Heart left ventricle (tissue), 16 donors: Measurements from ENCODE around the gene RFFL. TPM values are rescaled to one million over a fixed set of nuclear protein-coding genes. Genes with fewer than 3 reads are reported as not detected.

Experiments used
- ATAC-seq, 4 donors: fragments of 200-7000 bp; cut with Tn5 transposase; one replicate each; pipeline ENCODE4 v1.9.1; 2020 to 2022; ENCODE audit warnings: moderate library complexity in 4 of 4, mild to moderate bottlenecking in 3 of 4, moderate number of reproducible peaks in 1 of 4
- DNase-seq, 5 donors: peaks; one replicate each; pipeline ENCODE4 v3.0.0-alpha.2; 2020
- H3K27ac ChIP-seq, 12 donors: fragments of 200-600 bp; sonication (generic) in 4 of 12; one replicate each; pipeline versions ENCODE4 v1.5.0 to v1.8.0; 2016 to 2022; ENCODE audit warnings: mild to moderate bottlenecking in 2 of 12
- H3K27me3 ChIP-seq, 9 donors: fragments of 200-600 bp; sonication (generic) in 2 of 9; one replicate each; pipeline versions ENCODE4 v1.5.1 to v1.8.0; 2016 to 2022; ENCODE audit warnings: mild to moderate bottlenecking in 3 of 9
- H3K36me3 ChIP-seq, 9 donors: fragments of 200-600 bp; sonication (generic) in 2 of 9; one replicate each; pipeline versions ENCODE4 v1.5.0 to v1.8.0; 2018 to 2022; ENCODE audit warnings: mild to moderate bottlenecking in 2 of 9
- H3K4me1 ChIP-seq, 12 donors: fragments of 200-600 bp; sonication (generic) in 4 of 12; one replicate each; pipeline versions ENCODE4 v1.5.0 to v1.8.0; 2016 to 2022; ENCODE audit warnings: mild to moderate bottlenecking in 3 of 12
- H3K4me3 ChIP-seq, 12 donors: fragments of 200-600 bp; sonication (generic) in 4 of 12; one replicate each; pipeline versions ENCODE4 v1.5.0 to v1.8.0; 2017 to 2022; ENCODE audit warnings: mild to moderate bottlenecking in 9 of 12, moderate library complexity in 4 of 12
- H3K9me3 ChIP-seq, 12 donors: fragments of 200-600 bp; sonication (generic) in 4 of 12; one replicate each; pipeline versions ENCODE4 v1.5.0 to v1.8.0; 2016 to 2022; ENCODE audit warnings: mild to moderate bottlenecking in 1 of 12
- CTCF ChIP-seq, 12 donors: fragments of 200-600 bp; sonication (generic) in 4 of 12; IDR thresholded peaks; one replicate each; pipeline versions ENCODE4 v1.5.0 to v1.8.0; 2018 to 2022; ENCODE audit warnings: antibody characterized with exemption in 12 of 12, mild to moderate bottlenecking in 5 of 12
- POLR2A ChIP-seq, 2 donors: fragments of 450-650 bp; IDR thresholded peaks; one replicate each; pipeline ENCODE4 v1.6.1; 2017; ENCODE audit warnings: antibody characterized with exemption in 2 of 2, mild to moderate bottlenecking in 2 of 2, moderate library complexity in 2 of 2
- WGBS, 4 donors: extraction: QIAGEN DNeasy Blood & Tissue Kit in 2 of 4; methylation state at CpG; one replicate each; pipeline versions ENCODE4 v1.1.5 to v1.1.7; 2013 to 2018; 5-methylcytosine and 5-hydroxymethylcytosine counted together
- intact Hi-C, 10 donors: fragments of 100-400 bp; cut with DNase I; formaldehyde crosslinking; loops; one replicate each; pipeline versions ENCODE4 v1.11.1 to v1.14.2; 2022
- polyA plus RNA-seq, 2 donors: library from polyadenylated mRNA; stranded (reverse); fragments of 200-250 nt; gene quantifications; one replicate each; pipeline ENCODE4 v1.2.3, GENCODE V29; 2013
- total RNA-seq, 9 donors: library from RNA; depleted of rRNA in 2 of 9; stranded (reverse); fragments of >200 nt in 2 of 9; fragmentation: NEBNext Ultra II Directional in 3 of 9; extraction: Animal tissue kit (Norgen Biotek cat#: 25700) in 3 of 9; gene quantifications; one replicate each; pipeline versions ENCODE4 v1.1.0 to v1.2.4, GENCODE V29; 2016 to 2023
- donor health status: ischemic (EF 13 %, LVEDD 7.1; RV severe dilation, severe dysfunction).
- donor health status: healthy with polysubstance abuse.
- donor health status: DM: no; HTN: yes; CAD: no.
- donor health status: DM: no; HTN: no; CAD: no.
- donor health status: ischemic (EF 25% LVEDD 6.9; RV normal size, moderate dysfunction).
- donor health status: ischemic (EF 25% LVEDD 5.7; RV mildly dilated, moderate dysfunction).
- donor health status: healthy.
- donor health status: DM: yes; HTN: yes; CAD: no.
- donor health status: ischemic (EF 35%, LVEDD 5.7; RV mildly dilated, moderate dysfunction).
- donor health status: nonischemic (EF 11% LVEDD 7.7; RV severe dilation, severe dysfunction).
- donor health status: DM: yes; HTN: yes; CAD: no.
- donor health status: PGD.
- donor health status: ischemic (EF 29% LVEDD 5.4; RV normal size, mild dysfunction).
- donor health status: nonischemic (EF 23%, LVEDD 6.1; RV moderate dilation, normal function).

The RFFL gene
- total and polyA plus RNA-seq, 11 donors, result 2.6 to 21.6 (median 13.0) TPM

DNA sequence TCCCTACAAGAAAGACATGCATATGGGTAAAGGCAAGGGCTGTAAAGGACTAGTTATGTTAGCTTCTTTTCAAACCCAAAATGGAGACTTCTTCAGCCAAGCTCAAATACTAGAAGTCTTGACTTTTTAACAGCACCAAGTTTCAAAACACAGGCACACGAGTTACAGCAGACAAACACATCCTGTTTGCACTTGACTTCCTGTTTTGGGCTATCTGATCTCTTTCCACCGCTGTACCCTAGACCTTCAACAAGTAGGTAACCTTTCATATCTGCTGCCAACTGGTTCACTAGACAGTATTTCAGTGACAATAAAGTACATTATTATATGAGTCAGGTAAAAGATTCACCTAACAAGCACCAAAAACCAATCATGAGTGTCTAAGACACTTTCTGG lies 12.3 kb downstream of the RFFL start:
- intact Hi-C loops, result loop anchor here in 1 of 10 donors (5.0 kb wide), 1 partner anchor 504 kb away; no protein-coding TSS in a partner anchor
- TF ChIP-seq POLR2A (IDR thresholded peaks at IDR 0.05) (no peak), CTCF (IDR thresholded peaks at IDR 0.05) (no peak)
- H3K27ac ChIP-seq, result peak overlapping the region in 8 of 12 donors; percentile 33 to 96 (median 53)

DNA sequence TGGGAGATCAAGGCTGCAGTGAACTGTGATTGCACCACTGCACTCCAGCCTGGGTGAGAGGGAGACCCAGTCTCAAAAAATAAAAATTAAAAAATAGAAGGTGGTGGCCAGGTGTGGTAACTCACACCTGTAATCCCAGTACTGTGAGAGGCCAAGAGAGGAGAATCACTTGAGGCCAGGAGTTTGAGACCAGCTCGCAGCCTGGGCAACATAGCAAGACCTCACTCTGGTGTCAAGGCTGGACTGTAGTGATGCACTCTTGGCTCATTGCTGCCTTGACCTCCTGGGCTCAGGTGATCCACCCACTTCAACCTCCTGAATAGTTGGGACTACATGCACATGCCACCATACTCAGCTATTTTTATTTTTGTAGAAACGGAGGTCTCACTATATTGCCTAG lies 13.3 kb downstream of the RFFL start:
- TF ChIP-seq CTCF (IDR thresholded peaks at IDR 0.05) (no peak), POLR2A (IDR thresholded peaks at IDR 0.05) (no peak)
- no peaks in the 10 kb centered on the region for H3K36me3 ChIP-seq
- WGBS, 4 donors, result 93 to 97% (median 96%) methylated on average over 2 of the region's 2 CpGs
- DNase-seq, result no peak
- H3K9me3 ChIP-seq, result no peaks in the 10 kb centered on the region
- ATAC-seq, result no peak
- intact Hi-C loops, result loop anchor here in 1 of 10 donors (5.0 kb wide), 1 partner anchor 503 kb away; no protein-coding TSS in a partner anchor
- H3K4me3 ChIP-seq, result no peak overlapping the region
- H3K27me3 ChIP-seq, result no peaks in the 10 kb centered on the region
- peaks cover 0 to 60% (median 20%) of the 10 kb centered on the region in 12 donors for H3K4me1 ChIP-seq
- peak overlapping the region in 1 of 12 donors; percentile 96 for H3K27ac ChIP-seq

More for the DNA sequence above, 12.3 kb downstream of the RFFL start:
- ATAC-seq (peak in 3 of 4 donors; percentile 51 to 61 (median 53)), DNase-seq (no peak)
- no peaks in the 10 kb centered on the region for H3K27me3 ChIP-seq
- H3K4me1 ChIP-seq, result peaks cover 0 to 51% (median 20%) of the 10 kb centered on the region in 12 donors
- peak overlapping the region in 3 of 12 donors; percentile 11 to 35 (median 12) for H3K4me3 ChIP-seq
- 28 to 35% (median 32%) methylated on average over 2 of the region's 2 CpGs for WGBS, 4 donors
- no peaks in the 10 kb centered on the region for H3K36me3 ChIP-seq
- no peaks in the 10 kb centered on the region for H3K9me3 ChIP-seq

- Histone ChIP-seq H3K27me3 (no peaks in the 10 kb centered on the region), H3K9me3 (no peaks in the 10 kb centered on the region), H3K4me1 (peaks cover 0 to 69% (median 20%) of the 10 kb centered on the region in 12 donors), H3K27ac (no peak overlapping the region), H3K36me3 (no peaks in the 10 kb centered on the region), H3K4me3 (no peak overlapping the region)
- intact Hi-C loops, result loop anchor here in 1 of 10 donors (10.0 kb wide), 1 partner anchor 54 kb away; no protein-coding TSS in a partner anchor
- DNase-seq (no peak), ATAC-seq (no peak)
- 90 to 98% (median 96%) methylated on average over 3 of the region's 3 CpGs for WGBS, 4 donors
- TF ChIP-seq CTCF (IDR thresholded peaks at IDR 0.05) (no peak), POLR2A (IDR thresholded peaks at IDR 0.05) (no peak)
These were observed 14.7 kb downstream of the RFFL start for GRCh38 chr17:35048685-35049379.

GRCh38 chr17:35046740-35047283 lies 16.7 kb downstream of the RFFL start:
- Histone ChIP-seq H3K9me3 (no peaks in the 10 kb centered on the region), H3K4me1 (peaks cover 0 to 51% (median 10%) of the 10 kb centered on the region in 12 donors), H3K27ac (peak overlapping the region in 1 of 12 donors; percentile 67), H3K36me3 (no peaks in the 10 kb centered on the region), H3K27me3 (no peaks in the 10 kb centered on the region), H3K4me3 (peak overlapping the region in 1 of 12 donors; percentile 15)
- no peak for DNase-seq
- 73 to 86% (median 81%) methylated on average over 5 of the region's 5 CpGs for WGBS, 4 donors
- no peak for ATAC-seq
- TF ChIP-seq CTCF (IDR thresholded peaks at IDR 0.05) (no peak), POLR2A (IDR thresholded peaks at IDR 0.05) (no peak)
- intact Hi-C loops, result loop anchor here in 1 of 10 donors (10.0 kb wide), 1 partner anchor 52 kb away; no protein-coding TSS in a partner anchor
